Coronary artery (tissue), 2 donors: ENCODE results near the gene LSM4.

Experiments used
- DNase-seq: peaks from one replicate; pipeline ENCODE4 v3.0.0-alpha.2; 2017; ENCODE audit warnings: low spot score
- H3K27ac ChIP-seq, 2 donors: fragments of 200-600 bp; sonication (generic); one replicate each; pipeline ENCODE4 v1.5.1; 2016 to 2019
- H3K4me3 ChIP-seq: fragments of 200-600 bp; sonication (generic); 2 replicates; pipeline ENCODE4 v1.5.1; 2016; ENCODE audit warnings: mild to moderate bottlenecking, moderate library complexity
- TF ChIP-seq, protein P1 (sequence below): fragments of 200-600 bp; sonication (generic); IDR thresholded peaks from one replicate; pipeline ENCODE4 v1.5.1; 2019; ENCODE audit warnings: antibody characterized with exemption

Gene LSM4

GRCh38 chr19:18292462-18292809, 30.4 kb downstream of the LSM4 start:
- Histone ChIP-seq H3K27ac (peak overlapping the region; percentile 97 to 100), H3K4me3 (peak overlapping the region; percentile 81)
- no peak for DNase-seq
- TF ChIP-seq, protein P1, sequence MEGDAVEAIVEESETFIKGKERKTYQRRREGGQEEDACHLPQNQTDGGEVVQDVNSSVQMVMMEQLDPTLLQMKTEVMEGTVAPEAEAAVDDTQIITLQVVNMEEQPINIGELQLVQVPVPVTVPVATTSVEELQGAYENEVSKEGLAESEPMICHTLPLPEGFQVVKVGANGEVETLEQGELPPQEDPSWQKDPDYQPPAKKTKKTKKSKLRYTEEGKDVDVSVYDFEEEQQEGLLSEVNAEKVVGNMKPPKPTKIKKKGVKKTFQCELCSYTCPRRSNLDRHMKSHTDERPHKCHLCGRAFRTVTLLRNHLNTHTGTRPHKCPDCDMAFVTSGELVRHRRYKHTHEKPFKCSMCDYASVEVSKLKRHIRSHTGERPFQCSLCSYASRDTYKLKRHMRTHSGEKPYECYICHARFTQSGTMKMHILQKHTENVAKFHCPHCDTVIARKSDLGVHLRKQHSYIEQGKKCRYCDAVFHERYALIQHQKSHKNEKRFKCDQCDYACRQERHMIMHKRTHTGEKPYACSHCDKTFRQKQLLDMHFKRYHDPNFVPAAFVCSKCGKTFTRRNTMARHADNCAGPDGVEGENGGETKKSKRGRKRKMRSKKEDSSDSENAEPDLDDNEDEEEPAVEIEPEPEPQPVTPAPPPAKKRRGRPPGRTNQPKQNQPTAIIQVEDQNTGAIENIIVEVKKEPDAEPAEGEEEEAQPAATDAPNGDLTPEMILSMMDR = no peak

DNA sequence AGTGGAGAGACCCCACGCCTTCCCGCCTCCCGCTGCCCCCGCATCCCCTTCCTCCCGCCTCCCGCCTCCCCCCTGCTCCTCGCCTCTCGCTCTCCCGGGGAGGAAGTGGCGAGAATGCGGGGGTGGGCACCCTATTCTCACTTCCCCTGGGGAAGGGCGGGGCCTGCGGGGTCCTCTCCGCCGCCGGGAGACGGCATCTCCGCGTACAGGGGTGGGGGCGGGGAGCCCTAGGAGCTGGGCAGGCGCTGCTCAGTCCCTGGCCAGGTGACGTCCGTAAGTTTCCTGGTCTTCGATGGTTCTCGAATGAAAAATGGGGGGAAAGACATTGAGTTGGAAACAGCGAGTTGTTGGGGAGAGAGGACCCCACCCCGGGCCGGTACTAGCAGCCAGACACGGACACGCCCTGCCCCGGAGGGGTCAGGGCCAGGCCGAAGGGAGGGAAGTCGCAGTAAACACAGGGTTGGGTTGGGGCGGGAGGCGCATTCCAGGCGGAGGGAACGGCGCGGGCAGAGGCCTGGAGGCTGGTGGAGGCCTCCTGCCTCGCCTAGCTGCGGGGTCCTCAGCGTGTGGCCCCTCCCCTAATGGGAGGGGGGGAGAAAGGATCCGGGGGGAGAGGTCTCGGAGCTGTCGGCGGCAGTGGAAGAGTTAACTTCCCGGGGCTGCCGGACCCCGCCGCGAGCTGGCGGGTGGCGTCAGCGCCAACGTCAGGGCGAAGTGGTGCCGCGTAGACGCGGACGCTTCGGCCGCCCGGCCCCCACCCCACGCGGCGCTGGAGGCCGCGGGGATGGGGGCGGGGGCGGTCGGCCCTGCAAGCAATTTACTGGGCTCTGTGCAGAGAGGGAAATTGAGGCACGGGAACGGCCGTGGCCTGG, 31.1 kb downstream of the LSM4 start:
- peak overlapping the region; percentile 81 for H3K4me3 ChIP-seq

DNA sequence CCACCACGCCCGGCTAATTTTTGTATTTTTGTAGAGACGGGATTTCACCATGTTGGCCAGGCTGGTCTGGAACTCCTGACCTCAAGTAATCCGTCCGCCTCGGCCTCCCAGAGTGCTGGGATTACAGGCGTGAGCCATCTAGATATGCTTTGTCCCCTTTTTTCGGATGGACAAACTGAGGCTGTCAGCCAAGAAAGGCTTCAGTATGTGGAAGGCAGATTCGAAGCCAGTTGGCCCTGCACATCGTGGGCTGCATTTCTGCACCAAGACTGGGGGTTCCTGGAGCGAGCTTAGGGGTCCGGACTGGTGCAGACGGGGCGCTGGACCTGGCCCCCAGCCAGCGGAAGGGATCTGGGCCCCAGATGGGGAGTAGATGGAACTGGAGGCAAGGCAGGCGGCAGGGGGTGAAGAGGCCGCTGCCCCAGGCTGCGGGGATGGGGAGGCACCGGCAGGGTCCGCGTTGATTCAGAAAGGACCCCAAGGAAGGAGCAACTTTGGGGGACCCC, 31.8 kb downstream of the LSM4 start:
- DNase-seq = no peak
- TF ChIP-seq, protein P1 = no peak
- H3K27ac ChIP-seq = peak overlapping the region; percentile 97 to 100
- H3K4me3 ChIP-seq = peak overlapping the region; percentile 81

More for the DNA sequence above, 31.1 kb downstream of the LSM4 start:
- TF ChIP-seq, protein P1 = no peak
- DNase-seq = peak; percentile 92
- peak overlapping the region; percentile 97 to 100 for H3K27ac ChIP-seq

DNA sequence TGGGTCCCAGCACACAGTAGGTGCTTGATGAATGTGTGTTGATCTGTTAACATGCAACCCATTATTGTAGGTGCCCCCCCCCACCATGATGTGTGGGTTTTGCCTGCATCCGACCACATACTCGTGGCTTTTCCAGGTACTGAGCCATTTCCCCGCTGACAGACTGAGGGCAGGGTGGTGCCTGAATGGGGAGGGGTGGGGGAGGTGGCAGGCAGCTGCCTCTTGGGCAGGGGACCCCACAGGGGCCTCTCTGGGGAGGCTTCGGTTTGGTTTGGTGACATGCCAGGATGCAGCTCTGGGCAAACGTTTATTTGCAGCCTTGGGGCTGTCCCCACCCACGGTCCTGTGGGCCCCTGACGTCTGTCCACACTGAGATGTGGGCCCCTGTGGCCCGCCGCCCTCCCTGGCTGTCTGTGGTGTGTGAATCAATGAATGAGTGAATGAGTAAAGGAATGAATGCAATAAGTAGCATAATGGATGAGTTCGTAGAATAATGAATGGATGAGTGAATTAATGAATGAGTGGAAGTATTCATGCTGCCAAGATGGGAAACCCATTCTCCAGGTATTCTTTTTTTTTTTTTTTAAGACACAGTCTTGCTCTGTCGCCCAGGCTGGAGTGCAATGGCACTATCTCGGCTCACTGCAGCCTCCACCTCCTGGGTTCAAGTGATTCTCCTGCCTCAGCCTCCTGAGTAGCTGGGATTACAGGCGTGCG, 32.4 kb downstream of the LSM4 start:
- DNase-seq = no peak
- TF ChIP-seq, protein P1 = no peak
- peak overlapping the region; percentile 97 to 100 for H3K27ac ChIP-seq
- peak overlapping the region; percentile 23 for H3K4me3 ChIP-seq

DNA sequence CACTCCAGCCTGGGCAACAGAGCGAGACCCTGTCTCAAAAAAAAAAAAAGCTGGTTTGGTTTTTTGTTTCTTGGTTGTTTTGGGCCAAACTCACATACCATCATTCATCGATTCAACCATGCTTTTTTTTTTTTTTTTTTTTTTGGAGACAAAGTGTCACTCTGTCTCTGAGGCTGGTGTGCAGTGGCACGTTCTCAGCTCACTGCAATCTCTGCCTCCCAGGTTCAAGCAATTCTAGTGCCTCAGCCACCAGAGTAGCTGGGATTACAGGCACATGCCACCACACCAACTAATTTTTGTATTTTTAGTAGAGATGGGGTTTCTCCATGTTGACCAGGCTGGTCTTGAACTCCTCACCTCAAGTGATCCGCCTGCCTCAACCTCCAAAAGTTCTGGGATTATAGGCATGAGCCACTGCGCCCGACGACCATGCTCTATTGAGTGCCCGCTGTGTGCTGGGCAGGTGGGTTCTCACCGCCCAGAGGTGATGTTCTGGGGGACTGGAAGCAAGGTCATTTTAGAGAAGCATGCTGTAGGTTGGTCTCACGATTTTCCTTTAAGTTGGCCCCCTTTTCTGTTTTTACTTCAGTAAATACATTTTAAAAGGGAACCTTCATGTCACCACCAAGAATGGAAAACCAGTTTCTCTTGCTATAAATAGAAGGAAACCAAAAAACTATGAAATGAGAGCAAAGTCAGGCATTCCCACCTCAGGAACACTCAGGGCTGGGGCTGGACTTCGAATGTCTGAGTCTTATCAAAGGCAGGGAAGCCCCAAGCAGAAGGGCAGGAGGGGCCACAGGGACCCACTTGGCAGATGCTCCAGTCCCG, 33.2 kb downstream of the LSM4 start:
- Histone ChIP-seq H3K27ac (peak overlapping the region; percentile 97 to 100), H3K4me3 (peak overlapping the region; percentile 23)
- no peak for DNase-seq
- TF ChIP-seq, protein P1 = no peak

DNA sequence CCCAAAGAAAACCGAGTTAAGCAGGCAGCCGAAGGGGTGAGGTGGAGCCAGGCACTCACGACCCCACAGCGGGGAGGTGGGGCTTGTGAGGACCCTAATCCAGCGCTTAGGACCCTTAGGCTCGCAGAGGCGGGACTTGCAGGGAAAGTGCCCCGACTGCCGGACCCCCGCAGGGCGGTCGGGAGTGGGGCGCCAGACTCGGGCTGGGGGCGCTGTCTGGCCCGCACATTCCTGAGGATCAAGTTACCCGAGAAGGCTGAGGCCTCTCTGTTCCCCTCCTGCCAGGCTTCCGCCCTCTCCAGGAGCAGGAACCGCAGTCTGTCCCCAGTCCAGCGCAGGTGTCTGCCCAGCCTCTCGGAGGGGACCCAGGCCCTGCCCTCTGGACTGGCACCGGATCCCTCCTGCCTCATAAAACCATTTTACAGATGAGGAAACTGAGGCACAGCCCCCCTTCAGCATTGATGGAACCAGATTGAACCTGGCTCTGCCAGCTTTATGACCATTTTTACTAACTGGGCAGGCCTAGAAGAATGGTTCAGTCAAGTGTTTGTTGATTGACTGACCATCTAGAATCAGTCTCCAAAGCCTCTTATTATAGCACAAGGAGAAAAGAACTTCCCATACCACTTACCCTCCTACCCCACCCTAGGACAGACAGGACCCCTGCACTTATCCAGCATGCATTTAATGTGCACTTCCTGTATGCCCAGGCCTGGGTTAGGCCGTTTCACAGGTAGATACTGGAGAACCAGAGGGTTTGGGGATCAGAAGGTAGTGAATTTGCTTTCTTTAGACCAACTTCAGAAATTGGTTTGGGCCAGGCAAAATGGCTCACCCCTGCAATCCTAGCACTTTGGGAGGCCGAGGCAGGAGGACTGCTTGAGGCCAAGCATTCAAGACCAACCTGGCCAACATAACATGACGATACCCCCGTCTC, 34.8 kb downstream of the LSM4 start:
- peak overlapping the region in 1 of 2 donors; percentile 49 for H3K27ac ChIP-seq
- TF ChIP-seq, protein P1 = no peak
- no peak for DNase-seq
- no peak overlapping the region for H3K4me3 ChIP-seq
